ENCODE data around the gene MTHFD2.

Gene MTHFD2

DNA sequence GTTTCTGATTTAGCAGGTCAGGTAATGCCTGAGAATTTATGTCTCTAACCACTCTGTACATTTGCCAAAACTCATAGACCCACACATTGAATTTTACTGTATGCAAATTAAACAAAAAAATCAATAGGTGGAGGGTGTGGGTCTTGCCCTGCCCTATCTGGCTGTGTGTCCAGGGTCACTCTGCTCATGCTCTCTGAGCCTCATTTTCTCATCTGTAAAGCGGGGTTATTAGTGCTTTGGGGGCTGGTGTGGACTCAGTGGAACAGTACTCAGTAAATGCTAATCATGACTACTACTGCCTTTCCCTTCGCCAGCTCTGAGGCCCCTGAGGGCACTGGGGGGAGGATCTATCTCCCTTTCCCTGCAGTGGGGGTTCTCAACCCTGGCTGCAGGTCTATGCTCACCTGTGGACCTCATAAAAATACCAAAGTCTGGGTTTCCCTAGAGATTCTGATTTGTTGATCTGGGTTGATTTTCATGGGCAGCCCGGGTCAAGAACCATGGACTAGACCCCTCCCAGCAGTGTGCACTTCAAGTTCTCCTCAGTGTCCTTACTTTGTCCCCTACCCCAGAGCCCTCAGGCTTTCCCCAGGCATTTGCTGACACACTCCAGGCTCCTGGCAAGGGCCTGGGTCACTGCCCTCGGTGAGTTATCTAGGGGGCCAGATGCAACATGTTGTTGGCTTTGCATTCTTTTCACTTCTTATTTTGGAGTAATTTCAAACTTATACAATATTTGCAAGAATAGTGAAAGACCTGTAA is 27.5 kb downstream of the MTHFD2 start:
- Histone ChIP-seq H3K4me3 (ENCODE audit: low read length, poor library complexity, severe bottlenecking) (no peak overlapping the region), H3K4me1 (ENCODE audit: insufficient read depth, low read length, poor library complexity, severe bottlenecking) (no peaks in the 10 kb centered on the region), H3K9me2 (replicated peaks; ENCODE audit: low read depth, low read length) (no peaks in the 10 kb centered on the region), H3K4me2 (ENCODE audit: low read depth, low read length, poor library complexity, severe bottlenecking) (no peak overlapping the region), H3K36me3 (ENCODE audit: insufficient read depth, low read length) (peaks cover 3% of the 10 kb centered on the region; the same call in 1 of the 2 replicates), H3K9me3 (ENCODE audit: insufficient read depth, low read depth, low read length) (no peaks in the 10 kb centered on the region), H3K9ac (ENCODE audit: low read depth, low read length, poor library complexity, severe bottlenecking) (no peak overlapping the region), H3K79me2 (ENCODE audit: insufficient read depth, low read length) (no peaks in the 10 kb centered on the region), H3K27me3 (ENCODE audit: insufficient read depth, low read length, poor library complexity, severe bottlenecking) (no peaks in the 10 kb centered on the region), H4K20me1 (ENCODE audit: insufficient read depth, low read length, poor library complexity, severe bottlenecking) (no peaks in the 10 kb centered on the region), H2AFZ (ENCODE audit: low read length) (no peak overlapping the region), H3F3A (ENCODE audit: low read depth) (no peaks in the 10 kb centered on the region)
- no peak for TF ChIP-seq EZH2phosphoT487 (IDR thresholded peaks at IDR 0.05; ENCODE audit: borderline replicate concordance)
- TF ChIP-seq, protein P1, sequence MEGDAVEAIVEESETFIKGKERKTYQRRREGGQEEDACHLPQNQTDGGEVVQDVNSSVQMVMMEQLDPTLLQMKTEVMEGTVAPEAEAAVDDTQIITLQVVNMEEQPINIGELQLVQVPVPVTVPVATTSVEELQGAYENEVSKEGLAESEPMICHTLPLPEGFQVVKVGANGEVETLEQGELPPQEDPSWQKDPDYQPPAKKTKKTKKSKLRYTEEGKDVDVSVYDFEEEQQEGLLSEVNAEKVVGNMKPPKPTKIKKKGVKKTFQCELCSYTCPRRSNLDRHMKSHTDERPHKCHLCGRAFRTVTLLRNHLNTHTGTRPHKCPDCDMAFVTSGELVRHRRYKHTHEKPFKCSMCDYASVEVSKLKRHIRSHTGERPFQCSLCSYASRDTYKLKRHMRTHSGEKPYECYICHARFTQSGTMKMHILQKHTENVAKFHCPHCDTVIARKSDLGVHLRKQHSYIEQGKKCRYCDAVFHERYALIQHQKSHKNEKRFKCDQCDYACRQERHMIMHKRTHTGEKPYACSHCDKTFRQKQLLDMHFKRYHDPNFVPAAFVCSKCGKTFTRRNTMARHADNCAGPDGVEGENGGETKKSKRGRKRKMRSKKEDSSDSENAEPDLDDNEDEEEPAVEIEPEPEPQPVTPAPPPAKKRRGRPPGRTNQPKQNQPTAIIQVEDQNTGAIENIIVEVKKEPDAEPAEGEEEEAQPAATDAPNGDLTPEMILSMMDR (conservative IDR thresholded peaks at IDR 0.05; ENCODE audit: low read length): no peak

DNA sequence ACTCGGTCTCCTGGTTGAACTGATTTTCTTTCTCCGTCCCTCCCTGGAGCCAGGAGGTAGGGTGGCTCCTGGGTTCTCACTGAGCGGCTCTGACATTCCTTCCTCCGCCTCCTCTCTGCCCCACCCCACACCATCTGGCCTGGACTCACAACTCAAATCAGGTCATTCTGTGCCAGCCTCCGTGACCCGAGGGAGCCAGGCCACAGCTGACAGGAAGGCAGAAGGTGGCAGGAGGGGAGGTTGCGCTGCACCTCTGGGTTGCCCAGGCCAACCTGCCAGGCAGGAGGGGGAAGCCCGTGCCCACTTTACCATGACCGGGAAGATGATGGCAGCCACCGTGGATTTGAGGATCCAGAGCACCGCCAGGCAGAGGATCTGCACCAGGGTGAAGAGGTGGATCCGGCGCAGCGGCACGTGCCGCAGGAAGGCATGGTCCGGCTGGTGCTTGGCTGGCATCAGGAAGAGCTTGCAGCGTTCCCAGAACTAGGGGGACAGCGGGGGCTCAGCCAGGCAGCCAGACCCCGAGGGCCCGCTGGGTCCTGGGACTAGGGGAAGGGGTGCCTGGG is 28.3 kb downstream of the MTHFD2 start:
- Histone ChIP-seq H3K36me3 (ENCODE audit: insufficient read depth, low read length) (no peaks in the 10 kb centered on the region), H3F3A (ENCODE audit: low read depth) (no peaks in the 10 kb centered on the region), H3K9ac (ENCODE audit: low read depth, low read length, poor library complexity, severe bottlenecking) (no peak overlapping the region), H3K4me3 (ENCODE audit: low read length, poor library complexity, severe bottlenecking) (no peak overlapping the region), H3K4me1 (ENCODE audit: insufficient read depth, low read length, poor library complexity, severe bottlenecking) (no peaks in the 10 kb centered on the region), H4K20me1 (ENCODE audit: insufficient read depth, low read length, poor library complexity, severe bottlenecking) (no peaks in the 10 kb centered on the region), H2AFZ (ENCODE audit: low read length) (no peak overlapping the region), H3K27me3 (ENCODE audit: insufficient read depth, low read length, poor library complexity, severe bottlenecking) (no peaks in the 10 kb centered on the region), H3K4me2 (ENCODE audit: low read depth, low read length, poor library complexity, severe bottlenecking) (no peak overlapping the region), H3K9me2 (replicated peaks; ENCODE audit: low read depth, low read length) (no peaks in the 10 kb centered on the region), H3K79me2 (ENCODE audit: insufficient read depth, low read length) (no peaks in the 10 kb centered on the region), H3K9me3 (ENCODE audit: insufficient read depth, low read depth, low read length) (no peaks in the 10 kb centered on the region)
- TF ChIP-seq EZH2phosphoT487 (IDR thresholded peaks at IDR 0.05; ENCODE audit: borderline replicate concordance): no peak
- TF ChIP-seq, protein P1 (conservative IDR thresholded peaks at IDR 0.05; ENCODE audit: low read length): no peak

DNA sequence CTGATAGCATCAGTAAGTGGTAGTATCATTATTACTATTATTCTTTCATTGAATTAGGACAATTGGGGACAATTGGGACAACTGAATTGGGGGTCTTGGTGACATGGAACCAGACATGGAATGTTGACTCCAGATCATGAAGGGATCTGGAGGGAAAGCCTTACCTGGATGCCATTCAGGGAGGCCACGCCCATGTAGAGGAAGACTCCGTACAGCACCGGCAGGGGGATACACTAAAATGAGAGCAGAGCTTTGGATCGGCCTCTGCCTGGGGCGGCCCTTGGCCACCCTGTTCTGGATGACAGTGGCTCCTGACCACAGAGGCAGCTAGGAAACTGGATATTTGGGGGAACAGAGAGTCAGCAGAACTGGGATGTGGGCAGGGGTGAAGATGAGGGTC is 29.2 kb downstream of the MTHFD2 start:
- H2AFZ ChIP-seq (ENCODE audit: low read length): no peak overlapping the region
- H3K27me3 ChIP-seq (ENCODE audit: insufficient read depth, low read length, poor library complexity, severe bottlenecking): no peaks in the 10 kb centered on the region
- H4K20me1 ChIP-seq (ENCODE audit: insufficient read depth, low read length, poor library complexity, severe bottlenecking): no peaks in the 10 kb centered on the region
- H3K9me3 ChIP-seq (ENCODE audit: insufficient read depth, low read depth, low read length): no peaks in the 10 kb centered on the region
- H3K4me1 ChIP-seq (ENCODE audit: insufficient read depth, low read length, poor library complexity, severe bottlenecking): no peaks in the 10 kb centered on the region
- no peak overlapping the region for H3K4me3 ChIP-seq (ENCODE audit: low read length, poor library complexity, severe bottlenecking)
- H3K9ac ChIP-seq (ENCODE audit: low read depth, low read length, poor library complexity, severe bottlenecking): no peak overlapping the region
- no peaks in the 10 kb centered on the region for H3K36me3 ChIP-seq (ENCODE audit: insufficient read depth, low read length)
- no peaks in the 10 kb centered on the region for H3K79me2 ChIP-seq (ENCODE audit: insufficient read depth, low read length)
- H3K9me2 ChIP-seq (replicated peaks; ENCODE audit: low read depth, low read length): no peaks in the 10 kb centered on the region
- TF ChIP-seq, protein P1 (conservative IDR thresholded peaks at IDR 0.05; ENCODE audit: low read length): no peak
- TF ChIP-seq EZH2phosphoT487 (IDR thresholded peaks at IDR 0.05; ENCODE audit: borderline replicate concordance): no peak
- H3F3A ChIP-seq (ENCODE audit: low read depth): no peaks in the 10 kb centered on the region
- no peak overlapping the region for H3K4me2 ChIP-seq (ENCODE audit: low read depth, low read length, poor library complexity, severe bottlenecking)

Data from Loucy (cell line).